Caco-2 (cell line): ENCODE data around the gene SLC25A21. TPM values are rescaled to one million over a fixed set of nuclear protein-coding genes. Genes with fewer than 3 reads are reported as not detected.

Experiments
- BruUV-seq: library from RNA; stranded (reverse); fragments of 400-500 nt; replicated peaks from 2 replicates; lab custom pipeline; 2021; lab: Mats Ljungman, UMichigan
- CTCF ChIA-PET: fragments of 300-600 bp; sonication (Branson Sonifier 250); formaldehyde crosslinking; loops from one replicate; lab custom pipeline; 2022; ENCODE audit warnings: antibody characterized with exemption; lab: Charles Lee
- POLR2A ChIA-PET: fragments of 300-600 bp; sonication (Branson Sonifier 250); formaldehyde crosslinking; loops from one replicate; lab custom pipeline; 2022; ENCODE audit warnings: antibody characterized with exemption; lab: Charles Lee
- DNase-seq, 2 experiments: peaks; one replicate each; pipeline versions ENCODE4 v3.0.0 to v3.0.0-alpha.2; 2020 to 2022
- H3K27me3 ChIP-seq: replicated peaks from 2 replicates; pipeline ENCODE4 v1.6.0; 2011; ENCODE audit warnings: low read length; ENCODE audit not compliant: control insufficient read depth, insufficient read depth
- H3K36me3 ChIP-seq: 2 replicates; pipeline ENCODE4 v1.5.1; 2011; ENCODE audit warnings: low read length; ENCODE audit not compliant: control insufficient read depth, insufficient read depth
- H3K4me1 ChIP-seq: fragments of 250-450 bp; sonication (Bioruptor Pico); 2 replicates; pipeline ENCODE4 v1.5.1; 2020; ENCODE audit warnings: mild to moderate bottlenecking
- H3K4me3 ChIP-seq: 2 replicates; pipeline ENCODE4 v1.5.1; 2011; ENCODE audit warnings: low read depth, mild to moderate bottlenecking, control low read depth, low read length
- H3K9me3 ChIP-seq: fragments of 250-450 bp; sonication (Bioruptor Pico); 2 replicates; pipeline ENCODE4 v1.5.1; 2020; ENCODE audit warnings: mild to moderate bottlenecking, moderate library complexity
- H3K27ac Mint-ChIP-seq: one replicate; pipeline ENCODE4 v1.8.0; 2022; ENCODE audit warnings: mixed read lengths; ENCODE audit not compliant: unreplicated experiment
- H3K27me3 Mint-ChIP-seq: one replicate; pipeline ENCODE4 v1.8.0; 2022; ENCODE audit warnings: mixed read lengths; ENCODE audit not compliant: insufficient read depth, unreplicated experiment
- H3K36me3 Mint-ChIP-seq: one replicate; pipeline ENCODE4 v1.8.0; 2022; ENCODE audit warnings: mild to moderate bottlenecking, mixed read lengths; ENCODE audit not compliant: insufficient read depth, unreplicated experiment
- H3K4me1 Mint-ChIP-seq: one replicate; pipeline ENCODE4 v1.8.0; 2022; ENCODE audit warnings: low read depth, mixed read lengths; ENCODE audit not compliant: unreplicated experiment
- H3K4me3 Mint-ChIP-seq: one replicate; pipeline ENCODE4 v1.8.0; 2022; ENCODE audit warnings: mild to moderate bottlenecking, moderate library complexity, mixed read lengths; ENCODE audit not compliant: unreplicated experiment
- H3K9me3 Mint-ChIP-seq: one replicate; pipeline ENCODE4 v1.8.0; 2022; ENCODE audit warnings: mixed read lengths; ENCODE audit not compliant: unreplicated experiment
- intact Hi-C: fragments of 100-400 bp; cut with micrococcal nuclease; formaldehyde crosslinking; loops from one replicate; pipeline ENCODE4 v1.10.0; 2022; ENCODE audit not compliant: unreplicated experiment
- total RNA-seq: library from RNA; stranded (reverse); gene quantifications from 2 replicates; pipeline ENCODE4 v1.2.3, GENCODE V29; 2022
- TF ChIP-seq, protein P1 (sequence below), 2 experiments: fragments of 200-600 bp in 1 of 2; IDR thresholded peaks; 1 replicate in 1 of 2; 2 replicates in 1 of 2; pipeline versions ENCODE4 v1.5.1 to v1.8.0; 2011 to 2022; ENCODE audit warnings: antibody characterized with exemption in 1 of 2, control low read depth in 1 of 2, inconsistent platforms in 1 of 2, low read depth in 1 of 2, low read length in 1 of 2, mild to moderate bottlenecking in 1 of 2, moderate library complexity in 1 of 2; ENCODE audit not compliant: insufficient read depth in 1 of 2, severe bottlenecking in 1 of 2, unreplicated experiment in 1 of 2

The SLC25A21 gene
- total RNA-seq, 1 experiment from 2014 or later, result 3.2 TPM

DNA sequence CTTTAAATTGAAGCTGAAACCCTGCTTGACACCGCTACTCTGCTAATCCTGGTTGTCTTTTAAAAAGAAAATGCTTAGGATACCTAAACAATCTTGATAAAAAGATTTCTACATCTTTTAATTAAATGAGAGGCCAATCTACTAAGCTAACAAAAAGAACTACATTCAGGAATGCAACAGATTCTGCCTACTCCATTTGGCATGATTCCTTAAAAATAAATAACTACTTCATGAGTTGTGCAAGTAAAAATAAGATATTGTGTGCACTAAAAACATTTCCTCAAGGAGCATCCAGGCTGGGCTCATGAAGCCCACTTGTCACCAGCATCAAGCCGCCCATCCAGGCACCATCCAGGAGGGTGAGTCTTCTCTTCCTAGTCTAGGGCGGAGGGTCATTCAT is 313.3 kb downstream of the SLC25A21 start:
- ChIA-PET POLR2A (no interaction called here), CTCF (no interaction called here)
- Histone ChIP-seq H3K9me3 (no peaks in the 10 kb centered on the region), H3K36me3 (no peaks in the 10 kb centered on the region; the same call in 1 of the 2 replicates), H3K27me3 (no peaks in the 10 kb centered on the region), H3K4me1 (peaks cover 6% of the 10 kb centered on the region), H3K4me3 (no peak overlapping the region)
- Mint-ChIP-seq H3K27me3 (no peaks in the 10 kb centered on the region), H3K4me1 (peaks cover 7% of the 10 kb centered on the region), H3K27ac (no peak overlapping the region), H3K9me3 (no peaks in the 10 kb centered on the region), H3K36me3 (no peaks in the 10 kb centered on the region), H3K4me3 (no peak overlapping the region)
- DNase-seq, result no peak
- intact Hi-C loops, result no loop called here
- TF ChIP-seq, protein P1, sequence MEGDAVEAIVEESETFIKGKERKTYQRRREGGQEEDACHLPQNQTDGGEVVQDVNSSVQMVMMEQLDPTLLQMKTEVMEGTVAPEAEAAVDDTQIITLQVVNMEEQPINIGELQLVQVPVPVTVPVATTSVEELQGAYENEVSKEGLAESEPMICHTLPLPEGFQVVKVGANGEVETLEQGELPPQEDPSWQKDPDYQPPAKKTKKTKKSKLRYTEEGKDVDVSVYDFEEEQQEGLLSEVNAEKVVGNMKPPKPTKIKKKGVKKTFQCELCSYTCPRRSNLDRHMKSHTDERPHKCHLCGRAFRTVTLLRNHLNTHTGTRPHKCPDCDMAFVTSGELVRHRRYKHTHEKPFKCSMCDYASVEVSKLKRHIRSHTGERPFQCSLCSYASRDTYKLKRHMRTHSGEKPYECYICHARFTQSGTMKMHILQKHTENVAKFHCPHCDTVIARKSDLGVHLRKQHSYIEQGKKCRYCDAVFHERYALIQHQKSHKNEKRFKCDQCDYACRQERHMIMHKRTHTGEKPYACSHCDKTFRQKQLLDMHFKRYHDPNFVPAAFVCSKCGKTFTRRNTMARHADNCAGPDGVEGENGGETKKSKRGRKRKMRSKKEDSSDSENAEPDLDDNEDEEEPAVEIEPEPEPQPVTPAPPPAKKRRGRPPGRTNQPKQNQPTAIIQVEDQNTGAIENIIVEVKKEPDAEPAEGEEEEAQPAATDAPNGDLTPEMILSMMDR (IDR thresholded peaks at IDR 0.05; ENCODE audit: insufficient read depth in 1 of 2, low read depth in 1 of 2, low read length in 1 of 2, severe bottlenecking in 1 of 2, unreplicated experiment in 1 of 2), result no peak
- BruUV-seq, result no TSS peak

DNA sequence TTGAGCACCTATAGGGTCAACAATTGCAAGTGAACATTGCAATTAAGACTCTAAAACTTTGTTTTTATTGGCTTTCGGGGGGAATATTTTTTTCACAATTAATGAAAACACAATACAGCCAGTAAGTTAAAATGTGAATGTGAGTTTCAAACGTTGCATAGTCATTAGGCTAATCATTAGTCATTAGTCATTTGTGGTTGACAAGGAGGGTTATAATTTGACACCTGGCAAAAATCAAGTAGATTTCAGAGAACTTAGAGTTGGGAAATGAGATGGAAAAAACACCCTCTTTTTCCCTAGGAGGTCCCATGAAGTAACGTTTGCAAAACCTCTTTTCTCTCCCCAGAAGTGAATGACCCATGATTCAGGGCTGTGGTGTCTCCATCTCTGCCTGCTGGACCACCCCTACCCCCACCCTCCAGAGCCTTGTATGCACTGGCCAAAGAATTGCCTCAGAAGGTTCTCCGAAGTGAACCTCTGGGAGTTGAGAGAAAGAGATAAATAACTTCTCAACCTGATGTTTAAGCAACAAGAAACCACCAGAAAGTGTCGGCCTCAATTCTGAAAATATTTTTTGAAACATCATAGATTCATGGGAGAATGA is 314.5 kb downstream of the SLC25A21 start:
- no TSS peak for BruUV-seq
- intact Hi-C loops, result loop anchor here (2.0 kb wide), 1 partner anchor 79 kb away; no protein-coding TSS in a partner anchor
- no peak overlapping the region for H3K4me3 Mint-ChIP-seq

DNA sequence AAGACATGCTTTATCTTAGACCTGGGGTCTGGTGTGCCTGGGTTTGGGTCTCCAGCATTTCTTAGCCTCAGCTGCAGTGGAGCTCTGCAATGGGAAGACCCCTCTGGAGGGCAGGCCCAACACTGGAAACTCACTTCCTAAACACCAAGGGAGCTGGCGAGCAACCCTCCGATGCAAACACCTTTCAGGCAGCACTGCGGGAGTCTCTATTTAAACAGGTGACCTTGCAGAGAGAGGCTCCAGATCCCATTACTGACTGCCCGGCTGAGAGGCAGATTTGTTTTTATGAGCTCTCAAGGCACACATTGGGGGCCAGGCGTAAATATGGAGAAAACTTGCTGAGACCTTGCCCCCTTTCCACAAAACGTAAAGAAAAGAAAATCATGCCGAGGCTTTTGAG is 315.3 kb downstream of the SLC25A21 start:
- Mint-ChIP-seq H3K27me3 (no peaks in the 10 kb centered on the region), H3K36me3 (no peaks in the 10 kb centered on the region), H3K4me1 (peaks cover 14% of the 10 kb centered on the region), H3K27ac (no peak overlapping the region), H3K9me3 (no peaks in the 10 kb centered on the region), H3K4me3 (no peak overlapping the region)
- no TSS peak for BruUV-seq
- no peaks in the 10 kb centered on the region for H3K9me3 ChIP-seq
- DNase-seq, result no peak
- ChIA-PET POLR2A (no interaction called here), CTCF (interaction anchor here (1.2 kb wide), 1 partner anchor 209 kb away, joined by 4 read pairs; no protein-coding TSS in a partner anchor)
- TF ChIP-seq, protein P1 (IDR thresholded peaks at IDR 0.05; ENCODE audit: insufficient read depth in 1 of 2, low read depth in 1 of 2, low read length in 1 of 2, severe bottlenecking in 1 of 2, unreplicated experiment in 1 of 2), result no peak
- no peaks in the 10 kb centered on the region for H3K27me3 ChIP-seq
- H3K36me3 ChIP-seq, result no peaks in the 10 kb centered on the region; the same call in 1 of the 2 replicates
- intact Hi-C loops, result loop anchor here (2.0 kb wide), 1 partner anchor 80 kb away; no protein-coding TSS in a partner anchor
- H3K4me1 ChIP-seq, result peaks cover 6% of the 10 kb centered on the region
- H3K4me3 ChIP-seq, result no peak overlapping the region

More for the DNA sequence above, 314.5 kb downstream of the SLC25A21 start:
- TF ChIP-seq, protein P1 (IDR thresholded peaks at IDR 0.05; ENCODE audit: insufficient read depth in 1 of 2, low read depth in 1 of 2, low read length in 1 of 2, severe bottlenecking in 1 of 2, unreplicated experiment in 1 of 2), result no peak
- ChIA-PET CTCF (no interaction called here), POLR2A (no interaction called here)
- Mint-ChIP-seq H3K27ac (no peak overlapping the region), H3K36me3 (no peaks in the 10 kb centered on the region), H3K4me1 (peaks cover 13% of the 10 kb centered on the region), H3K27me3 (no peaks in the 10 kb centered on the region), H3K9me3 (no peaks in the 10 kb centered on the region)
- no peaks in the 10 kb centered on the region; the same call in 1 of the 2 replicates for H3K36me3 ChIP-seq
- H3K4me3 ChIP-seq, result no peak overlapping the region
- H3K9me3 ChIP-seq, result no peaks in the 10 kb centered on the region
- H3K27me3 ChIP-seq, result no peaks in the 10 kb centered on the region
- no peak for DNase-seq
- H3K4me1 ChIP-seq, result peaks cover 6% of the 10 kb centered on the region
